AG09309 (cell line): Measurements from ENCODE around the gene GINS1.
"Not testable (repeated sequence)": the region's sequence is repeated elsewhere in the genome, so short reads cannot be mapped to it uniquely, and the experiment has no call there.

Source experiments
- DNase-seq: peaks from one replicate; pipeline ENCODE4 v3.0.0-alpha.2; 2010; ENCODE audit warnings: low read depth
- H3K4me3 ChIP-seq: 2 replicates; pipeline ENCODE4 v1.5.1; 2011; ENCODE audit warnings: mild to moderate bottlenecking, low read depth, low read length, moderate library complexity; ENCODE audit not compliant: control insufficient read depth
- CTCF ChIP-seq: IDR thresholded peaks from 2 replicates; pipeline ENCODE4 v1.5.1; 2011; ENCODE audit warnings: mild to moderate bottlenecking, low read depth, low read length, inconsistent platforms; ENCODE audit not compliant: insufficient read depth, control insufficient read depth; ENCODE audit errors: missing control alignments

GINS1 gene

GRCh38 chr20:25471020-25471419 lies 63.5 kb downstream of the GINS1 start:
- H3K4me3 ChIP-seq, result no peak overlapping the region
- no peak for DNase-seq
- no peak for TF ChIP-seq CTCF

GRCh38 chr20:25473297-25473696 lies 65.8 kb downstream of the GINS1 start:
- H3K4me3 ChIP-seq, DNase-seq: not testable (repeated sequence)

GRCh38 chr20:25476106-25477013 lies 68.9 kb downstream of the GINS1 start:
- no peak overlapping the region for H3K4me3 ChIP-seq
- TF ChIP-seq CTCF, result no peak
- no peak for DNase-seq

- TF ChIP-seq CTCF, result no peak
- DNase-seq, result no peak
- H3K4me3 ChIP-seq, result no peak overlapping the region
These were observed 69.8 kb downstream of the GINS1 start for GRCh38 chr20:25477014-25477882.

- DNase-seq, result no peak
- no peak for TF ChIP-seq CTCF
- H3K4me3 ChIP-seq, result no peak overlapping the region
These were observed 71.6 kb downstream of the GINS1 start for GRCh38 chr20:25478889-25479568.

- no peak overlapping the region for H3K4me3 ChIP-seq
- no peak for DNase-seq
These were observed 72.2 kb downstream of the GINS1 start for GRCh38 chr20:25479638-25480037.

More at GRCh38 chr20:25479638-25480037, 72.2 kb downstream of the GINS1 start:
- TF ChIP-seq CTCF, result no peak
